ENCODE measurements around the gene ACO1.

Gene ACO1

DNA sequence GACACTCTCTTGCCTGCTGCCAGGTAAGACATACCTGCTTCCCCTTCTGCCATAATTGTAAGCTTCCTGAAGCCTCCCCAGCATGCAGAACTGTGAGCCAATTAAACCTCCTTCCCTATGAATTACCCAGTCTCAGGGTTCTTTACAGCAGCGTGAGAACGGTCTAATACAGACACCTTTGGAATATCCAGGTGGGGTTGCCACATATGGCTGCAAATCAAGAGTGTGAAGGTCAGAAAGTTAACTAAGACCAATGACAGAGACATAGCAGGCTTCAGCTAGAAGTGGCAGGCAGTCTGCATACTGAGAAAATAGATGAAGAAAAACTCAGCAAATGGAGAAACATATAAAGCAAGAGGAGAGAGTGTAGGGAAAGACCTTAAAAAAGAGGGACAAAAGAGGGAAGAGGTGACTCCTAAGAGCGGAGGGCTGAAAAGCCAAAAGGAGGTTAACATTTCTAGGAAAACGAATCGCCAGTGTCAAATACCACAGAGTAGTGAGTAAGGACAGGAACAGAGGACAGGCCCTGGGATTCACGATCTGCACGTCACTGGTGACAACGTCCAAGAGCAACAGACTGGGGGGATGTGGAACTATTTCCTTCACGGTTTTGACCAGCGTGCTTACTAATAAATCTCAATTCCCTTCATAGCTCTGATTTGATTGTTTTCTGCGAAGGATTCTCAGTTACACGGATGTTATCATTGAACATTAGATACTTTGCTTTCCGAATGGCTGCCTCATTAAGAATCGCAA, 1.7 kb upstream of the ACO1 start:
- DNase-seq (ENCODE audit: low read depth in 3 of 3, low spot score in 1 of 3), result no peak

DNA sequence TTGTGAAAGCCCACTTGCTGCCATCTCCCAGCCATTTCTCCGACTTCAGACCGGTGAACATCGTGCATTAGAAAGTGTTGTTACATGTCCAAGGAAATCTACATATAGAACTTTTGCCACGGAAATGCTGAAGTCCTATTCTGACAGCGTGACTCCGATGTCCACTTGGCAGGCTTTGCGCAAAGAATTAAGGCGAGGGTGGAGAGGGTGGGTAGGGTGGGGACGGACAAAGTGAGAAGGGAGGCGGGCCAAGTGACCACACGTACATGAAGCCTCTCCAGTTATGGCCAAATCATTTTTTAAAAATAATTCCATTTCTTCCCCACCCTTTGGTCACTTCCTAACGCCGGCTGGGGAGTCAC, 460 bp upstream of the ACO1 start:
- no peak for DNase-seq (ENCODE audit: low read depth in 3 of 3, low spot score in 1 of 3)

DNA sequence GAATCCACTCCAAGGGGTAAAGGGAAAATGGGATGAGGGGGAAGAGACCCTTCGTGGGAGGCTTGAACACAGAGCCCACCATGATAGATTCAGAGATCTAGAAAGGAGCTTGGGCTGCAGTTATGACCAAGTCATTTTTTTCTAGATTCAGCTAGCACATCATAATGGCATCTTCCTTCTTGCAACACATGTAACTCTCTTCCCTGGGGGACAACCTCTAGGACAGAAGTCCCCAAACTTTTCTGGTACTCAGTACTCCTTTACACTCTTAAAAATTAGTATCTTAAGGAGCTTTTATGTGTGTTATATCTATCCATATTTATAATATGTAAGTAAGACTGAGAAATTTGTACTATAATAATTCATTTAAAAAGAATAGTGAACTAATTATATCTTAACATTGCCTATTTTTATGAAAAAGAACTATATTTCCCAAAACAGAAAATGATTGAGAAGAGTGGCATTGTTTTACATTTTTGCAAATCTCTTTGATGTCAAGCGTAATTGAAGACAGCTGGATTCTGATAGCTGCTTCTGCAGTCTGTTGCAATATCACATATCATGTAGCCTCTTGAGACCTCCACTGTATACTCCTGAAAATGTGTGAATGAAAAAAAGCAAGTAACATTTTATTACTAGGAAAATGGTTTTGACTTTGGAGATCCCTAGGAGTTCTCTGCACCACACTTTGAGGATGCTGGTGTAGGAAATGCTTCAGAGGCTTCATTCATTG, 875 bp downstream of the ACO1 start:
- DNase-seq (ENCODE audit: low read depth in 3 of 3, low spot score in 1 of 3), result no peak

DNA sequence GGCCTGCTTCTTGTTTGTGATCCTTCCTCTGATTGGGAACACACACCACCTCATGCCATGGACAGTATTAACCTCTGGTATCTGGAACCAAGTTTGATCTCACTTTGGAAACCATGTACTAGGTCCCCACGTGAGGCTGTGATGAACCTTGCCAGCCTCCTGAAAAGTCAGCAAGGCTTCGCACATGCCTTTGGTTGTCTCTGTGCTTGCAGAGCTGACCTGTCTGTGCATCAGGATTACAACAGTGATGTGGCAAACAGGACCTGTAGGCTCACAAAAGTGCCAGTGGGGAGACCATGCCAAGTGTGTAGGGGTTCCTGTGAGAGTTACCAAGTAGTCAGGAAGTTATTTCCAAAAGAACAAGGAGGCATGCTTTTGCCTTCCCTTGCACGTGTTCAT, 1.4 kb downstream of the ACO1 start:
- DNase-seq (ENCODE audit: low read depth in 3 of 3, low spot score in 1 of 3), result no peak

DNA sequence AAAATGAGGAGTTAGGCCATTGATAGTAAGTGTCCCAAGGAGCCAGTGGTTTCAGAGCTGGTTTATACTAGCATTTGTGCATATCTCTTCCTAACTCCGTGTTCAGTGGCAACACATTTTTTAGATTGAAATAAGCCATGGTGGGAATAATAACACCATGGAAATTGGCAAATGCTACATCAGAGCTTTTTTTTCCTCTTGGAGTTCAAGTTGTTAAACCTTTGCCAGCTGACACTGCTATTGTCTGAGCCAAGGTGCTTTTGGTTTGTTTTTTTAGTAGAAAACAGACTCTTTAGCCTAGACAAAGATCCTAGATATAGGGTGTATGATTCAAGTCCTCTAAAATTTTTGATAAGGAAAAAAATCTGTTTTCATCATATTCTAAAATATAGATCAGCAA, 2.8 kb downstream of the ACO1 start:
- DNase-seq (ENCODE audit: low read depth in 3 of 3, low spot score in 1 of 3), result no peak

DNA sequence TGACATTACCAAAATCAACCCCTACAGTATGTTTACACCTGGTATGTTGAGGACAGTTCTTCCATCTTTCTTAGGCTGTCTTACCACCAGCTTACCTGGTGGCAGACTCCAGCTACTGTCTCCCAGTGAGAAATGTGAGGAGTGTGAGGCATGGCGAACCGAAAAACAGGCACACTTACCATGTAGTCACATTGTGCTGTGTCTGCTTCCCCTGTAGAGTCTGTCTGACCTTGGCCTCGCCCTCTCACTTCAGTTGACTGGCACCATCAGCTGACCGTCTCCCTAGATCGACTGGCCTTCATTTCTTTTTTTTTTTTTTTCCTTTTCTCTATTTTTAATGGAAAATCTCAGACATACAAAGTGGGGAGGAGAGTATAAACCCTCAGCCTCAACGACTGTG, 4.9 kb downstream of the ACO1 start:
- DNase-seq (ENCODE audit: low read depth in 3 of 3, low spot score in 1 of 3), result no peak

DNA sequence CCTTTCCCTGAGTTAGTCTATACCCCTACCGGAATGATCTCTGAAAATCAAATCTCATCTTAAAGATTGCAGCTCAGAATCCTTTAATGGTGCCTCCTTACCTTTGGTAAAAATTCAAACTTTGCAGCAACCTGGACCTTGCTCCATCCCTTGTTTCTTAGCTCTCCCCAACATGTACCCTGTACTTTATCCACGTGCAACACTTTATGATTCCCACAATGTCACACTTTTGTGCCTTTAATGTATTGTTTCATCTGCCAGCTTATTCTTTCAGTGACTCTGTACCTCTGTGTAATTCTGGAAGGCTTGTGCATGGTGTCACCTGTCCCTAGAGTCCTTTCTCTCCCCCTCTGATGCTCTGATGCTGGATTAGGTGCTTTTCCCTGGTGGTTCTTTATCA, 9.5 kb downstream of the ACO1 start:
- no peak for DNase-seq (ENCODE audit: low read depth in 3 of 3, low spot score in 1 of 3)

DNA sequence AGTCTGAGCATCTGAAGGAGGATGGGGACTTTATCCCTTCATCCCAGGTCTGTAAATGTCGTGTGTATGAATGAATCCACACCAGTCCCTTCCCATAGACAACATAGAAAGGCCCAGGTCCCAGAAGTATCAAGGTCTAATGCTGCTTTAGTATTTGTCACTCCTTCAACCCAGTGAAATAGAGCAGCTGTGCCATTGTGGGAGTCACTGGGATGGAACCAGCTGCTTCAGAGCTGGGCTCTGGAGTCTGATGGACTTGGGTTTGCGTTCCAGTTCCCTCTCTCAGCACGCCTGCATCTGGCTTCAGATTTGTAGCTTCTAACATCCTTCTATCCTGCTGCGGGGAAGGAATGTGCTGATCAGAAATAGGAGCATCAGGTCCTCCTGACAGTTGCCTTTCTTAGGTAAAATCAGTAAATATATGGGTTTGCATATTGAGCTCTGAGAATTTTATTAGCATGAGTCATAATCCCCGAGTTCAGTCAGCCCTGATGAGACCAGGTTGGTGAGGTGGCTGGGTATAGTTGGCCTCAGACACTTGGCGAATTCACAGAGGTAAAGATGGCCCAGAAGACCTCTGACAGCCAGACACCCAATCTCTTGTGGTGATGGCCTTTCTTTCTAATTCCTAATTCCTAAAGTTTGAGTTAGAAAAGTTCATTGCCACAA, 10.1 kb downstream of the ACO1 start:
- DNase-seq (ENCODE audit: low read depth in 3 of 3, low spot score in 1 of 3), result no peak

DNA sequence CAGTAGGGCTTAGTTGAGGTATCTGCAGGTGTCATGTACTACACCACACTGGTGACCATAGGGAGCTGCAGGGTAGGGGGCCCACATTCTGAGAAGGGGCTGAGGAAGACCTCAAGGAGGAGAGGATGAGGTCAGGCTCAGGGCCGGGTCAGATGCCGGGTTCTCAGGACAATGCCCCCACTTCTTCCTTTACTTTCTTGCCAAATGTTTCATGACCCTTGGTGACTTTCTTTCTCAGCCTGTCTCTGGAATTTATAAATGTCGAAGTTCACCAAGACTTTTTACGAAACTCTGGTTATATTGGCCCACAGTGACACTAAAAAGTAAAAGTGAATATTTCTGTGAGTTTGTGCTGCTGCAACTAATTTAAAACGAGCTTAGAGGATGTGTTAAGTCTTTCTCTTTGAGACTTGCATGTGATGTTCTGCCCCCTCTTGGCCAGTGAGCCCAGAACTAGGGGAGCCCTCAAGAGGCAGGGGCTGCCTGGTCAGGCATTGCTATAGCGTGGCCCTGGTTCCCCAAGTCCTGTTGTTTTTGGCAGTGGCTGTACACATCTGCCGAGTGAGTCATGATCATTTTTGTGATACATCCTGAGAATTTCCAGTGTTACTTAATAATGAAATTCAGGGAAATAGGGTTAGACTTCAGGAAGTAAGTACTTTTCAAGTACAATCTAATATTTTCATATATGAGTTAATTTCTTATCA, 11.2 kb downstream of the ACO1 start:
- DNase-seq (ENCODE audit: low read depth in 3 of 3, low spot score in 1 of 3), result no peak

DNA sequence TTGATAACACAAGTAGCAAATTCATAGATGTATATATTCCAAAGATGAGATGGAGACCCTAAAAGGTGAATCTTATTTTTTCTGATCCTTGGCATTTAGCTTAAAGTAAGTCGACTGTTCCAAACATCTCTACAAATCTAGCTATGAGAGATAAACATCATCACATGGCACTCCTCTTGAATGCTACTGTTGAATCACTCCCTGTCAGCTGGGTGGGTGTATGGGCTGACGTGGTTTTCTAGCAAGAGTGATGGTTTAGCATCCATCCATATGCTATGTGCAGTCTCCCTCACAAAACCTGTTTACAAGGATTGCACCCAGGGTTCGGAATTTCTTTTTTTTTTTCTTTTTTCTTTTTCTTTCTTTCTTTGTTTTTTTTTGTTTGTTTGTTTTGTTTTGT, 13.8 kb downstream of the ACO1 start:
- no peak for DNase-seq (ENCODE audit: low read depth in 3 of 3, low spot score in 1 of 3)

DNA sequence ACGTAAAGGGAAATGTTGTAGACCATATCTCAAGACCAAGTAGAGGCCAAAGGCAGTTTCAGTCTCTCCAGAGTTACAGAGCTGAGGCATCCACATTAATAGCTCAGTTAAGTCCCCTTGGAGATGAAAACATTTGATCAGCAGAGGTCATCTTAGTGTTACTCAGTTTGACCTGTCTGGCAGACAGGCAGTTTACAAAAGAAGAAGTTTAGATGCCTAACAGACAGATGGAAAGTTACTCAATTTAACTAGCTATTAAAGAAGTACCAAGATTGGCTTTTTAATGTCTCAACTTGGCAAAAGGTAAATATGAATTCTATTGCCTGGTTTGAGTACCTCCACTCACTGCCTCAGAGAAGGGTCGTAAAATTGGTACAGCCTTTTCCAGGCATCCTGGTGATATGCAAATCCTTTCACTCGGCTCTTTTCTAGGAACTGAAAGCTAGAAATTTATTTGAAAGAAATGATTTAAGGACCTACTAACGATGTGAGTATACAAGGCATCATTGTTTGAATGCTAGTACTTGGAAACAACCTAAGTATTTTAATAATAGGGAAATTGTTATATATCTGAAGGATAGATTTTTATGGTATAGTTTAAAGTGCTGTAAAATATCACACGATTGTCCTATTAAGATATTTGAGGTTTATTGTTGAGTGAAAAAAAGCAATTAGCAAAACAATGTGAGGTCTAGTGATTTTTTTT, 14.8 kb downstream of the ACO1 start:
- no peak for DNase-seq (ENCODE audit: low read depth in 3 of 3, low spot score in 1 of 3)

DNA sequence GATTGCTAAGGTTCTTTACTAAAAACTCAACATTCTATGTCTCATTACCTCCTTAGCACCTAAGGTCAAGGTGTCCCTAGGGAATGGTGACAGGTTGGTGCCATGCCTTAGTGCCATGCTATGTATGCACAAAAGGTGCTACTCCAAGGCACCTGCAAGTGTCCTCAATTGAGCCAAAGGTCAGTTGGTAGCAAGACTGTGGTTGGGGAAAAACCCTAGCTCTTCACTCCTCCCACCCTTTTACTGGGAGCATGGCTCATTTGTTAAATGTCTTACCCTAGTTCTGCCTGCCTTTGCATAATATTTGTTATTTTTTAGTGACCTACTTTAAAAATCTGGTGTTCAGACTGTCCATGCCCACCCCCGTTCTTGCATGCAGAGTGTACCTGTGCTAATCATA, 17.0 kb downstream of the ACO1 start:
- DNase-seq (ENCODE audit: low read depth in 3 of 3, low spot score in 1 of 3), result no peak

DNA sequence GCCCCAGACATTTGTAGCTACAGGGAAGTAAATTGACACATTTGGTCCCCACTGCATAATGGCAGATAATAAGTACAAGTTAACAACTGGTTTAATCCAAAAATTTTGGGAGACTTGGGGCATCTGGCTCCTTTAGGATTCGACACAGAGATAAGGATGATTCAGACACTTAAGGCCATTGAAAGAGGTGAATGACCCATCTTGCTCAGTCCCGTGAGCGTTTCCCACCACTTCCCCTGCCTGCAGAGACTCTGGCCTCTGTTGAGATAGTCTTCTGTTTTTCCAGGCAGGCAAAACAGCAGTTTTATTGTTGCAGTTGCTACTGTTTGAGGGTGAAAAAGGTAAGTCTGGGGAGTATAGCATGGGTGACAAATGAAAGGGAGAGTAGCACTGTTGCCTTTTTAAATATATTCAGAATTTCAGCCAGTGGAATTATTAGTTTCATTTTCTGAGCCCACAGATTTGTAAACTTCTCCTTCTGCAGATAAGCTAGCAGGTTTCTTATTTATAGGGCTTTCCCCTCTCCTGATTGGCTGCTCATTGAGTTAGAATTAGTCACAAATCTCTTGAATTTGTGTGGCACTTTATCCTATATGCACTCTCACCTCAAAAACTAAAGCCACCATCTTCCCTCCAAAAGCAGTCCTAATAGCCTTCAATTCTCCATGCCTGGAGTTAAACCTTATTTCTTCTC, 19.3 kb downstream of the ACO1 start:
- no peak for DNase-seq (ENCODE audit: low read depth in 3 of 3, low spot score in 1 of 3)

DNA sequence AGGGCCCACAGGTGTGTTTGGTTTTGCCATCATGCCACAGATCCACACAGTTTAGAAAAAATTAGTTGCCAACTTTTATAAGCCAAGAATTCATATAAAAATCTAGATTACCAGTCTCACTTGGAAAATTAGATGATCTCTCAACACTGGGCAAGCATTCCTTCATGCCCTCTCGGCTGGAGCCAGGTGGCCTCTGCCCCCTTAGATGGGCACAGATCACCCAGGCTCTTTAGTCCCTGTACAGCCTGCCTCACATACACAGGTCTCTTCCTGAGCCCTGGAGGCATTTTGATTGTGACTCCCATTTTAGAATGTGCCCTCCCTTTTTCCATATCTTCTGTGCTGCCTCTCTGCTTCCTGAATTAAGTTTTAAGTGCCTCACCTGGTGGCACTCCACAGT, 20.0 kb downstream of the ACO1 start:
- no peak for DNase-seq (ENCODE audit: low read depth in 3 of 3, low spot score in 1 of 3)

DNA sequence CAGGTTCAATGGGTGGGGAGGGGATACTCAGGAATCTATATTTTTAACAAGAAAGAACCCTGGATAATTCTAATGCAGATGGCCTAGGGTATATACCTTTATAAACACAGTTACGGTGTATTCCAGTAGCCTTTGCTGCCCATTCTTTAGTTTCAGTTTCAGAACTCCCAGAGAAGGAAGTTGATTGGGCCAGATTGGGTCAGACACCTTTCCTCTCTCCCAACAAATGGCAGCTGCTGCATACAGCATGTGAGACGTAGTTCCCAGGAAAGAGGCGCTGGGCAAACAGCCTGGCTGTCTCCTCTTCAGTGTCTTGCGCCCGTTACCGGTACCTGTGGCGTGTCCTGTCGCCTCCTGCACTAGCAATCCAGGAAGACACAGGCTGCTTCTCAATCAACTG, 20.4 kb downstream of the ACO1 start:
- no peak for DNase-seq (ENCODE audit: low read depth in 3 of 3, low spot score in 1 of 3)

DNA sequence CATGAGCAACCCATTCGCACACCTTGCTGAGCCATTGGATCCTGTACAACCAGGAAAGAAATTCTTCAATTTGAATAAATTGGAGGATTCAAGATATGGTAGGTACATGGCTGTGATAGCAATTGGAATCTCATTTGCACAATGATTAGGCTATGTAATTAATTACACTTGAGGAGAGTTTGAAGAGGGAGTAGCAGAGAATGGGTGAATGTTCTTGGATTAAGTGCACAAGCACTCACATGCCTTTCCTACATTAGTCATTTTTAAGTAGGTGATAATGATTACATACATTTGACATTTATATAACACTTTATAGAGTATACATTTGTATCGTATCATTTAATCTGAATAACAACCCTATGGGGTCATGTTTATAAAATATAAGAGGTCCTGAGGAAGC, 21.1 kb downstream of the ACO1 start:
- no peak for DNase-seq (ENCODE audit: low read depth in 3 of 3, low spot score in 1 of 3)

DNA sequence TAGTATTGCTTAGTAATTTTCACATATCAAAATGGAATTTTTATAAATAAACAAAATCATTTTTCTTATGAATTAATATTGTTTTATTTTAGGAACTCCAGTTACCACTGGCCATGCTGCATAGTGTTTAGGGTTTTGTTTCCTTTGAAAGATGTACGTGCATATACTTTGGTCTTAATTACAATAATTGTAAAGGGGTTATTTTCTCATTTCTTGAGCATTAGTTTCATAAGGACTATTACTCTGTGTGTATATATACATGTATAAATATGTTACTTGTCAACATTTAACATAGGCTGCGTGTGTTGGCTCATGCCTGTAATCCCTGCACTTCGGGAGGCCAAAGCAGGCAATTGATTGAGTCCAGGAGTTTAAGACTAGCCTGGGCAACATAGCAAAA, 21.6 kb downstream of the ACO1 start:
- no peak for DNase-seq (ENCODE audit: low read depth in 3 of 3, low spot score in 1 of 3)

DNA sequence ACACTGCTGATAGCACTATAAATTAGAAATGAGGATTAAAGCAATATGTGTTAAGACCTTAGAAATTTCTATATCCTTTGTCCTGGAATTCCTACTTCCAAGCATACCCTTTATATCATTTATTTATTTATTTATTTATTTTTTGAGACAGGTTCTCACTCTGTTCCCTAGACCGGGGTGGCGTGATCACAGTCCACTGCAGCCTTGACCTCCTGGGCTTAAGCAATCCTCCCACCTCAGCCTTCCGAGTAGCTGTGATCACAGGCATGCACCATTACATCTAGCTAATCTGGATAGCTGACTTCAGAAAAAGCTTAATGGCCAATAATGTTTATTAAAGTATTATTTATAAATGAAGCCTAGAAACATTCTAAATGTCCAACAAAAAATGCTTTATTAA, 27.3 kb downstream of the ACO1 start:
- no peak for DNase-seq (ENCODE audit: low read depth in 3 of 3, low spot score in 1 of 3)

DNA sequence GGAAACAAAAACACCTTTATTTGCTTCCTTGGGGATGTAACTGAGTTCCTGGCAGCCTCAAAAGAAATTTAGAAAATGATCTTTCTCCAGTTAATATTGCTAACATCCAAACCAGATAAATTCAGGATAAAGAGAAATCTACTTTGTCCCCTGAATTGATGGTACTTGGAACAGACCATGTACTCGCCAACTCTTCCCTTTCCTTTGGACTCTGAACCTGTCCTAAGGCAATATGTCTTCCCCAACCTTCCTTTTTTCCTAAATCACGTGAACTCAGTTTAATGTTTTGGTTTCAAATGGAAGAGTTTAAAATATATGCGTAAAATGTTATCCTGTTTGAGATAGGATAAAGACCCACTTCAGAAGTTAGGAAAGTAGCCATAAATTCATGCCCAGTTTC, 28.0 kb downstream of the ACO1 start:
- no peak for DNase-seq (ENCODE audit: low read depth in 3 of 3, low spot score in 1 of 3)

DNA sequence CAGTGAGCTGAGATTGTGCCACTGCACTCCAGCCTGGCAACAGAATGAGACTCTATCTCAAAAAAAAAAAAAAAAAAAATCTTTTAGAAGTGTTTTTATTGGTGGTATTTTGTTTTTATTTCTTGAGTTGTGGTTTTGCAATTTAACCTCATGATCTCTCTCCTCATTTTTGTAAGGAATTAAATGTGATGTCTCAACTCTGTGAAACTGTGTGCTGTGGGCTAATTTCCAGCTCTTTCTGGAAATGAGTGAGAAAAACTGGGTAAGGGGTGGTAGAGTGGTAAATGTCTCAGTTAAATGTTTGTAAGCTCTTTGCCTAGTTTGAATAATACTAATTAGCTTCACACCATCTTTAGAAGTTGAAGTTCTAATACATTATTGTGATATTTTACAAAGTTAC, 29.0 kb downstream of the ACO1 start:
- no peak for DNase-seq (ENCODE audit: low read depth in 3 of 3, low spot score in 1 of 3)

DNA sequence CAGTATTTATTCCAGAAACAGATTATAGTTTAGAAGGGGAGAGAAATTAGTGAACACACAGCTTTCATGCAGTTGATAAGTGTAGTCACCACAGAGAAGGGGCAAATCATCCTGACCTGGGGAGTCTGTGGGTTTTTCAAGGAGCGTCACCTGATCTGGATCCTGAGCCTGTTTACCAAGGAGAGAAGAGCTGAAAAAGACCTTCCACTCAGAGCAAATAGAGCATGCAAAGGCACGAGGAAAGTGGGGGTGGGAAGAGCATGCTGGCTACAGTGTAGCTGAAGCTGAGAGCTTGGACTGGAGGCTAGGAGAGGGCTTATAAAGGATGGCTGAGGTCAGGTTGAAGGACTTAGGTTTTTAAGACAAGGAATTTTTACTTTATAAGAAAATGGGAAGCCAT, 30.4 kb downstream of the ACO1 start:
- no peak for DNase-seq (ENCODE audit: low read depth in 3 of 3, low spot score in 1 of 3)

Data from stimulated activated CD4-positive, alpha-beta T cell treated with anti-CD3 and anti-CD28 coated beads, TNF-alpha, amount 100 ng/mL, for 1 hour (primary cell).